ENCODE results near the gene KYAT1.

The KYAT1 gene

DNA sequence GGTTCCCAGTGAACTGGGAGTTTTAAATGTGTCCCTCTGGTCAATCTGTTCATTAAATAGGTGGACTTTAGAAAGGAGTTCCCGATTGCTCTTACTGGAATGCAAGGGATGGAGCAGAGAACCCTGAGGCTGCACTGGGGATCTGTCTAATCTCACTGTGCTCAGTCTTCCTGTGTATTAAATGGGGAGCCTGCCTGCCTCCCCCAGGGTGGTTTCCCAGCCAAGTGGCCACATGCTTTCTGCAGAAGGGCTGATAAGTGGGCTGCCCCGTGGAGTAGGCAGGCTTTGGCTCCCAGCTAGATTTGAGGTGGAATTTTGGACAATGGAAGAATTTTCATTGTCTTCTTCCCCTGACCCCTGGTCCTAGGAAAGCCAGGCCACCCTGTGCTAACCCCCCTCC lies 25.0 kb upstream of the KYAT1 start:
- no peak for DNase-seq

- DNase-seq: no peak
Observed at GRCh38 chr9:128905964-128906363, 24.2 kb upstream of the KYAT1 start.

GRCh38 chr9:128903871-128904620 lies 22.3 kb upstream of the KYAT1 start:
- DNase-seq: peak; percentile 35

DNA sequence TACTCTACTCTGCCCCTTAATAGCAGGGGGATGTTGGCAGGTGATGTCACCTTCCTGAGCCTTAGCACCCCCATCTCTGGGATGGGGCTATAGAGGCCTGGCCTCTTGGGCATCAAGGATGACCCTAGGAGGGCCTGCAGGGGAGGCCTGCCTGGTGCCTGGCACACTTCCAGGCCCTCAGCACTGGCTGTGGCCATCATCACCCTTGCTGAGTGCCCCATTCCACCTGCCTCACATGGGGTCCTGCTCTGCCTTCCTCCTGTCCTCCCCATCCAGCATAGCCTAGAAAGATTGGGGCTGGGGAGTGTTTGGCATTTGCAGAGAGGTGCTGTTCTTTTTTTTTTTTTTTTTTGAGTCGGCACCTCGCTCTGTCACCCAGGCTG lies 21.3 kb upstream of the KYAT1 start:
- DNase-seq: no peak

DNA sequence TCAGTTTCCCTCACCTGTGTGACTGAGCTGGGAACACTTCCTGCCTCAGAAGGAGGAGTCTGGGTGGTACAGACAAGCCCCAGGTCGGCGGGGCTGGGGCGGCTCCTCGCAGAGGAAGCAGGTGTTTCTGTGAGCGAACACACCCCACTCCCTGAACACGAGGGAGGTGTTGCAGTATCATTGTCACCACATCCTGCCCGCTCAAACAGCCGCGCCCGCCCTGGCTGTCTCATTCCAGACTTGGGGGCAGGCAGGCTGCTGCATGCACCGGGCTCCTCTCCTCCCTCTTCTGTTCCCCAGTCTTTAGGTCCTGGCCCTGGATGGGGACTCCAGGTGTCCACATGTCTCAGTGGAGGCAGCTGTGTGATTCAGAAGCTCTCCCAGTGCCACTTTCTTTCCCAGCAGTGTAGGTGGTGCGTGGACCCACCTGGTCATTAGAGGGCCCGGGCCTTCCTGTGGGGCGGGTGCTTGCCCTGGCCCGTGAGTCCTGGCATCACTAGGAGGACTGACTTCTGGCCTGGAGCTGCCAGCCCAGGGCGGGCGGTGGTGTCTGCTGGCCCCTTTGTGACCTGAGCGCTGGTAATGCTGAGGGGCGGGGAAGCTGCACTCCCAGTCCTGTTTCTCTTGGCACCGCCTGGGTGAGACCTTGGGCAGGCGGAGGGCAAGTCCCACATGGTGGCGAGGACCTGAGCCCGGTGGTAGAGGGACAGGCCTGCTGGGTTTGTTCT lies 20.8 kb upstream of the KYAT1 start:
- DNase-seq: peak; percentile 91

GRCh38 chr9:128901822-128902221 lies 20.1 kb upstream of the KYAT1 start:
- no peak for DNase-seq

DNA sequence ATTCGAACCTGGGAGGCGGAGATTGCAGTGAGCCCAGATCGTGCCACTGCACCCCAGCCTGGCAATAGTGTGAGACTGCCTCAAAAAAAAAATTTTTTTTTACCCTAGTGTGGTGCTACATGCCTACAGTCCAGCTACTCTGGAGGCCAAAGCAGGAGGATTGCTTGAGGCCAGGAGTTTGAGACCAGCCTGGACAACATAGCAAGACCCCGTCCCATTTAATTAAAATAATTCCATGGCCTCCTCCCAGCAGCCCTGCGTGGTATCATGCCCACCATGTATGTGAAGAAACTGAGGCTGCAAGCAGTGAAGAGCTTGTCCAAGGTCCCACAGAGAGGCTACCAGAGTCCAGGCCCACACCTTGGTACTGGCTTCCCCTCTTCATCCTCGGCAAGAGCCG lies 19.6 kb upstream of the KYAT1 start:
- no peak for DNase-seq

DNA sequence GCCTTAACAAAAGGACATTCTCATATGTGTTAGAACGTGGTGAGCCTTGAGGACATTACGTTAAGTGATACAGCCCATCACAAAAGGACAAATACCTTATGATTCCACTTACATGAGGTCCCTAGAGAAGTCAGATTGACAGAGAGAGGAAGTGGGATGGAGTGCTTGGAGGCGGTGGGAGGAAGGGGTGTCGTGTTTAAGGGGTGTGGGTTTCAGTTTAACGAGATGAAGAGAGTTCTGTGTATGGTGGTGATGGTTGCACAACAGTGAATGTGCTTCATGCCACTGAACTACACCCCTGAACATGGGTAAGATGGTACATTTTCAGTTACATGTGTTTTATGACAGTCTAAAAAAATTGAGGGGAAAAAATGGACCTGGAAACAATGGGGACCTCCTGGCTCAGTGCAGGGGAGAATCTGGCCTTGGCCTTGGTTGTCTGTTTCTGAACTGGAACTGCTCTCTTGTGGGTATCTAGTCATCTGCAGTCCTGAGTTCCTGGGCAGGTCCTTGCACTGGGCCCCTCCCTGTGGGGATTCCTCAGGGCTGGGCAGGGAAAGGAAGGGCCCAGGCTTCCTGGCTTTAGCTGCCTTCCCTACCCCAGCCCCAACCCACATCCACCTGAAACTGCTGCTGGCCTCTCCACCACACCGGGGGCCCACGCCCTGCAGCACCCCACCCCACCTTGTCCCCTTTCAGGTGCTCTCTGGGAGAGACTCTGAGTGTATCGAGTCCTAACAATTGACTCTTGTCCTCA lies 18.0 kb upstream of the KYAT1 start:
- peak; percentile 37 for DNase-seq

GRCh38 chr9:128898845-128899565 lies 17.3 kb upstream of the KYAT1 start:
- DNase-seq: no peak

- no peak for DNase-seq
Observed at GRCh38 chr9:128898382-128898781, 16.6 kb upstream of the KYAT1 start.

- no peak for DNase-seq
Observed at GRCh38 chr9:128895556-128895955, 13.8 kb upstream of the KYAT1 start.

- DNase-seq: no peak
Observed at GRCh38 chr9:128894764-128895163, 13.0 kb upstream of the KYAT1 start.

DNA sequence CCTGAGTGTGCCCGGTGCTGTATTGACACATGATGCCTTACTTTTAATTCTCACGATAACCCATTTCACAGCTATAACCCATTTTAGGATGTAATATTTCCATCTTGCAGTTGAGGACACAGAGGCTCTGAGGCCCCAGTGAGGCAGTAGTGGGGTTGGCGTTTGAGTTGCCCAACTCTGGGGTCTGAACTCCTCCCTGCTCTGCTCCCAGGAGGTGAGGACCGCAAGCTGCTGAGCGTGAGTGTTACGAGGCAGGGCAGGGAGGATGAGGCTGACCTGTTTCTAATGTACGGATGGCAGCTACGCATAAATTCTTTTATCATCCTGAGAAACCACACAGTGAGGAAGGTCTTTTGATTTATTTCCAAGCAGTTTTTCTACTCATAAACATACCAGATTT lies 11.6 kb upstream of the KYAT1 start:
- no peak for DNase-seq

GRCh38 chr9:128892221-128892921 lies 10.6 kb upstream of the KYAT1 start:
- DNase-seq: peak; percentile 25

GRCh38 chr9:128891321-128892220 lies 9.8 kb upstream of the KYAT1 start:
- no peak for DNase-seq

- DNase-seq: no peak
Observed at GRCh38 chr9:128887914-128888350, 6.2 kb upstream of the KYAT1 start.

DNA sequence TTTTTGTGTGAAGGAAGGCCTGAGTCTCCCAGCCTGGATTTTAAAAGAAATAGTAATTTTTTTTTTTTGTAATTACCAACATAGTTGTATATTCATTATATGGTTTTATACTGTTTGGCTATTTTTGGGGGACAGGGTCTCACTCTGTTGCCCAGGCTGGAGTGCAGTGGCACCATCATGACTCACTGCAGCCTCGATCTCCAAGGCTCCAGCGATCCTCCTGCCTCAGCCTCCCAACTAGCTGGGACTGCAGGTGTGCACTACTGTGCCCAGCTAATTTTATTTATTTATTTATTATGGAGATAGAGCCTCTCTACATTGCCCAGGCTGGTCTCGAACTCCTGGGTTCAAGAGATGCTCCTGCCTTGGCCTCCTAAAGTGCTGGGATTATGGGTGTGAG lies 5.3 kb upstream of the KYAT1 start:
- no peak for DNase-seq

DNA sequence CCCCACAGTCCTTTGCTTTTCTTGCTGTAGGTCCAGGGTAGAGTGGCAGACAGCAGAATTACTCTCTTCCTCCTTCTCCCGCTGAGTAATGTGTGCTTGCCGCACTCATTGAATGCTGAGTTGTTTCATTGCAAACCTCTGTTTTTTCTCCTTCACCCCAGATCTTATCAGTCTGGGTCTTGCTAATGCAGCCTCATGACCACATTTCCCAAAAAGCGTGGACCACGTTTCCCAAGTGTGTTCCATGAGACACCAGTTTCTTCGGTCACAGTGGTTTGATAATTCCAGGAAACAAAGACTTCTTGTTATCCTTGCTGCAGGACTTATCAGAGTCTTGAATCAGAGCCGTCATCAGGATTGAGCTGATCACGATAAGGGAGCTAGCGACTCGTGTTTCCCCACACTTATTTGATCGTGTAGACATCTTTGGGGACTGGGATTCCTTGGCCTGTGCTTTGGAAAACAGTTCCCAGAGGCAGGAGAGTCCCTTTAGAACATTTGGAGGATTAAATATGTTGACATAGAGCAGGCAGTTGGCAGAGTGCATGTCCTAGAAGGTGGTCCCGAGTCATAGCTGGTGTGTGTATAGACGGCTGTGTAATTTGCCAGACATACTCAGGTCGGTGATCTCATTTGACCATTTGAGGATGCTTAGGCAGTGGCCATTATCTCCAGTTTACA lies 4.6 kb upstream of the KYAT1 start:
- no peak for DNase-seq

GRCh38 chr9:128885798-128886197 lies 4.0 kb upstream of the KYAT1 start:
- no peak for DNase-seq

DNA sequence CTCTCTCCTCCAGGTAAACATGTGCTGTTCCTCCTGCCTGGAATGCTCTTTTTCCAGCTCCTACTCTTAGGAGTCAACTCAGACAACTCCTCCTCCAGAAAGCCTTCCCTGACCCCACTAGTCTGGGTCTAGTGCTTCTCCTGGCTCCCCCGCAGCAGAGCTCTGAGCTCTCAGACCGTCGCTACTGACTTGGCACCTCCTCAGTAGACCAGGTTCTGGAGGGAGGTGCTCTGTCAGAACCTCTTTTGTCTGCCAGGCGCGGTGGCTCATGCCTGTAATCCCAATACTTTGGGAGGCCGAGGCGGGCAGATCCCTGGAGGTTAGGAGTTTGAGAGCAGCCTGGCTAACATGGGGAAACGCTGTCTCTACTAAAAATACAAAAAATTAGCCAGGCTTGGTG lies 3.6 kb upstream of the KYAT1 start:
- no peak for DNase-seq

DNA sequence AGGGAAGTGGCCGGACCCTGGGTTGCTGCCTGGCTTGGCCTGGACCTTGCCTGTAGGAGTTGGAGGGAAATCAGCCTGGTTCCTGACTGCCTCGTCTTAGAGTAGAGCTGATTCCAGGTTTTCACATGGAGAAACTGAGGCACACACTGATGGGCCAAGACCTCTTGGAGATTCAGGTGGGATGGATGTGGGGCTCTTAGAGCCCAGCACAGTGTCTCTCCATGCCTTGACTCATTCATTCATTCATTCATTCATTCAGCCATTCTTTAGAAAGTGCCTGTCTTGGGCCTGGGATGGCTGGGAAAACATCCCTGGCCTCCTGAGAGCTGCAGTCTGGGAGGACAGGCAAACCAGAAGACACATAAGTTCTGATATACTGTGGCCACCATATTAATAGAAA lies 2.4 kb upstream of the KYAT1 start:
- no peak for DNase-seq
